EL (cell line): ENCODE measurements around the gene CAPN7.

ENCODE experiments used
- DNase-seq: peaks from one replicate; pipeline ENCODE4 v3.0.0-alpha.2; 2016

Gene CAPN7

DNA sequence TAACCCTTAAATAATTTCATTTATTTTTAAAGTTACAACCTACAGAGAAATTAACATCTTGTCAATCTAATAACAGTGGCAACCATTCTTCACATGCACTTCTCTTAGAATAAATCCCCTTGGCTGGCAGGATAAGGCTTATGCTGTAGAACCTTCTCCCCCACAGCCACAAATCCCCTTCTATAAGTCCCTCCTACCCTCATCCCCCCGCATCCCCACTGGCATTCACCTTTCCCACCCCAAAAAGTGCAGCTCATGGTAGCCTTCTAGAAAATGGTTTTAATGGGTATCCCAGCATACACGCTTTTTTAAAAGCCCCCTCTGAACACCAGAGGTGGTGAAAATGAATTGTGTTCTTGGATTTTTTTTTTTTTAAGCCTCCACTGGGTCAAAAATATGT lies 49.2 kb downstream of the CAPN7 start:
- no peak for DNase-seq

DNA sequence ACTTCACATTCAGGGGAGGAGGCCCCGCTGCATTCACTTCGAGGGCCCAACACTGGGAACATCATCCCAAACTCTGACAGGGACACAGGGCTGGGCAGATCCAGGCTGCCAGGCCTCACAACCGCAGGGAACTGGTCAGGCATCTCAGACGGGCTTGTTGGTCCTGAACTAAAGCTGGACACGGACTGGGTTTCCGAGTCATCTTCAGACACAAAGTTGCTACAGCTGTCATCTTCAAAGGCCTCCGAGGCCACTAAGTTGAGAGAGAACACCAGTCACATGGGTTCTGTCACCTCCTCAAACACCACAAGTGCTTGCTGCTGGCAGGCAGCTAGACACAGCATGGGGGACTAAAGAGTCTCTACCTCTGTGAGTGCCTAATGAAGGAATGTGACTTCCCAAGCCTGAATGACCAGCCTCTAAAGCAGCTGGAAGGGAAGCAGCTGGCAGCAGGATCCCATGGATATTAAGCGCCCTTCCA lies 50.9 kb downstream of the CAPN7 start:
- no peak for DNase-seq

DNA sequence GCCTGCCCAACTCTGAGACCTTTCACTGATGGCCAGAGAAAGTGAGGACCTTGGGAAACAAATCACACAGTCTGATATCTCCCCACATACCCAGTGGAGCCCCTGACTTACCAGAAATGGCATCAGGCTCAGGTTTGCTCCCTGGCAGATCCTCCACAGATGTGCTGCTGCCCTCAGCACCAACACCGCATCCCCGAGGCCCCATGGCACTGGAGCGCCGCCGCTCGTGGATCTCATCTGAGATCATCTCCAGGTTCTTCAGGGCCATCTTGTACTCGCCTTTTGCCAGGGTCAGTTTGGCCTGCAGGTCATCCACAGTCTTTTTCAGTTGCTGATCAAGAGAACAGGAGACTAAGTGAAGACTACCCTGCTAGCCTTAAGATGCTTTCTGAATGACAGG lies 52.7 kb downstream of the CAPN7 start:
- DNase-seq: no peak

DNA sequence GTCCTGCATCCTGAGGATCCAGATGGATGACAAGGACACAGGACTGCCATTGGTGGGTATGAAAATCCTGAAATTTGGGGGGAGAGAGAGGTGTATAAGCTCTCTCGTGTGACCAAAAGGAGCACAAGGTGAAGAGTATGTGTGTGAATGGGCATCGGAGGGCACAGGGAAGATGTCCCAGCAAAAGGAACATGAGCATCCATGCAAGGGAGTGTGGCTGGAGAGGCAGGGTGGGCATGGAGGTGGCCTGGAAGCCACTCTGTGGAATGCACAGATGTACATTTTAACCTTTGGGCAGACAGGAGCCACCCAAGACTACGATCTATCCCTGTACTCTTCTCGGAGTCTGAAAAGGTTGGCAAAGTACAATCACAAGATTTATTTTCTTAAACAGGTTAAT lies 54.5 kb downstream of the CAPN7 start:
- DNase-seq: no peak

DNA sequence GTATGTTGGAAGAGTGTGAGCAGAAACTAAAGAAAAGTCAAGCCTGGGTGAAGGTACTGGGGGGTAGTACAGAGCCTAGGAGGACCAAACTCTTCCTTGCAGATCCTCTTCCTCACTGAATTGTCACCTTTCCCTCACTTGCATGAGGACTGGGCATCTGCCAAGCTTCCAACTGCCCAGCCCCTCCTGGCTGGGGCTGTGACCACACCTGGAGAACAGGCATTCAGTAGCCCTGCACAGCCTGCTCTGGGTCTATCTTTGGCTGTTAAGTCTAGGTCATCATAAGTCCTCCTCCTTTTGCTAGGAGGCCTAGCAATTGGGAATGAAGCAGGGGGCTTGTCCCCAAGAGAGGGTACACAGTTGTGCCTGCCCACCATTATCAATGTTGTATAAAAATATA lies 55.2 kb downstream of the CAPN7 start:
- DNase-seq: no peak

DNA sequence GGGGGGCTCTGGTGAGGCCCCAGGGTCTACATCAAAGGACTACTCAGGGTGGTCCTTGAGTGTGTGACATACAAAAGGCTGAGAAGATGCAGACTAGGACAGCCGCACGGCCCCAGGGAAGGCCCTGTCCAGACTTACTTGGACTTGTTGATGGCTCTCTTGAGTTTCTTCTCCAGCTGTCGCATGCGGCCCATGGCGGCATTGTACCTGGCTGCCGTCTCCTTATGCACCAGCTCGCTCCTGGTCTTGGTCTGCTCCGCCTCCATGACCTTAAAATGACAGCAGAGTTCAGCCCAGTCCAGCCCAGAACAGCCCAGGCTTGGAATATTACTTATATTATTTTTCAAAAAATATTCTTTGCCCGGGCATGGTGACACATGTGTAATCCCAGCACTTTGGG lies 56.0 kb downstream of the CAPN7 start:
- no peak for DNase-seq

DNA sequence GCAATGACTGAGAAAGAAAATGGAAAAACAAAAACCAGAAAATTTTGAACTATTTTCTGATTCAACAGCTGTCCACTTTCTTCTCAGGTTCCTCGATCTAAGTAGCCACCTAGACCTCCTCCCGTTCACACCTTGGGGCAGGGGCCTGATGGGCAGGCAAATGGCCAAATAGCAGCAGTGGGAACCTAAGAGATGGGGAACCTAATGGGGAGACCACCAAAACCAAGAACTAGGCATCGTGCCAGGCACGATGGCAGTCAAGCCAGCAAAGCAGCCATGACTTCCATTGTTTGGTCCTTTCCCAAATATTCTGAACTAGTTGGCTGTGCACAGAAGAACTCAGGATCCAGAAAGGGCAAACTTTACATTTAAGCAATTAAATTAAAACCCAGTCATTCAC lies 57.1 kb downstream of the CAPN7 start:
- DNase-seq: no peak

DNA sequence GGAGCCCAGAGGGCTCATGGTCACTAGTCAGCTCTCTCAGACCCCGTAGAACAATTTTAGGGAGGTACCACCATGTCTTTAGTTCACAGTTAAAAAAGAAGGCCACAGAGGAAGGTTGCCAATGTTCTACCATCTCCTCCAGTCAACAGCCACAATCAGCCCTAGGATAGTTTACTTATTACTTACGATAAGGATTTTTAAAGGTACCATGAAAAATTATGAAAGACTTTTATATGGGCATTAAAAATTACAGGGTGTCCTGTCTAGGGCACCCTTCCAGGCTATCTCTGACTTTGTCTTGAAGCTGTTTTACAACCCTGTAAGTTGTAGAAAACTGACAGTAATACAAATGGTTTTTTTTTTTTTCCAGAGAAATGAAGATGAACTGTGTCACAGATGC lies 57.9 kb downstream of the CAPN7 start:
- no peak for DNase-seq

DNA sequence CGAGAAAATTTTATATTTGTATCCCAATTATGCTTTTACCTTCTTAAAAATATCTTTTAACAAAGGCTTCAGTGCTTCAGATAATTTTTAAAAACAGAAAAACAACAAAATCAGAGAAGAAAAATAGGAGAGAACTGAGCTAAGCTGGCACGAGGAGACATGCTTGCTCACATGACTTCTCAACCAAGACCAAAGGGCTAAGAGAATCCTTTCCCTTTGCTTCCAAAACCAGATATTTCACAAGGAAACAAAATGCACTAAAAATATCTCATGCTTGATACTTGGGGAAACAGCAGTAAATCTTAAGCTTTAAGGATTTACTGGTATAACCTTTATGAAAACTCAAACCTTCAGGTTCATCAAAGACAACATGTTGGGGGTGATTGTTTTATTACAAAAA lies 58.4 kb downstream of the CAPN7 start:
- DNase-seq: no peak

DNA sequence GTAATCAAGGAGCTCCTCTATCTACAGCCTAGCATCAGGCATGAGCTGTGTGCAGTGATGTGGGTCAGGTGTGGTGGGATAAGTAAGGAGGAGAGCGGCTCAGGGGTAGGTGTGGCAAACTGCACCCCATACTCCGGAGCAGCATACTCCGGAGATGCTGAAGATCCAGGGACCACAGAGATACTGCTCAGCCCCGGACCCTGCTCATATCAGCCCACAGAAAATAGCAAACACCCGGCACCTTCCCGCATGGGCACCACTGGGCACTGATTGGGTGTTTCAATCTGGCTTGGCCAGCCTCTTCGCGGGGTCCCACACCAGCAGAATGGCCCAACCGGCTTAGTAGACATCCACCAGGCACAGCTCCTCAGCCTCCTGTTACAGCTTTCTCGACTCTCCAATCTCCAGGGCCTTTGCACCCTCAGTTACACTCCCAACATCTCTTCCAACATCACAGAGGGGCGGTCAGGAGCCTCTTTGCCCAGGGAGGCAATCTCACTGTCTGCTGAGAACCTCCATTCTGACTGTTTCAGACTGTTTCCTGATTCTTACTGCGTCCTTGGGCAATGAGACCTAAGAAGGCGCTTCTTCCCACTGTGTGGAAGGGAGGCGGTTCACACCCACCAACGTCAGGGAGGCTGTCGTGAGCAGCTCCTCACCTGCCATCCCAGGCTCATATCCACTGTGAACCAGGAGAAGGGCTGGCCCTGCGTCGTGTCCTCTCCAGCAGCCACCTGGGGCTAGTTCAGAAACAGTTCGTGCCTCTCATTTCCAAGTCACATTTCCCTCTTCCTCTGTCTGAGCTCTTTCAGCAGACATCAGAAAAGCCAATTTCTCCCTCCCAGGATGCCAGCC lies 59.8 kb downstream of the CAPN7 start:
- DNase-seq: no peak

DNA sequence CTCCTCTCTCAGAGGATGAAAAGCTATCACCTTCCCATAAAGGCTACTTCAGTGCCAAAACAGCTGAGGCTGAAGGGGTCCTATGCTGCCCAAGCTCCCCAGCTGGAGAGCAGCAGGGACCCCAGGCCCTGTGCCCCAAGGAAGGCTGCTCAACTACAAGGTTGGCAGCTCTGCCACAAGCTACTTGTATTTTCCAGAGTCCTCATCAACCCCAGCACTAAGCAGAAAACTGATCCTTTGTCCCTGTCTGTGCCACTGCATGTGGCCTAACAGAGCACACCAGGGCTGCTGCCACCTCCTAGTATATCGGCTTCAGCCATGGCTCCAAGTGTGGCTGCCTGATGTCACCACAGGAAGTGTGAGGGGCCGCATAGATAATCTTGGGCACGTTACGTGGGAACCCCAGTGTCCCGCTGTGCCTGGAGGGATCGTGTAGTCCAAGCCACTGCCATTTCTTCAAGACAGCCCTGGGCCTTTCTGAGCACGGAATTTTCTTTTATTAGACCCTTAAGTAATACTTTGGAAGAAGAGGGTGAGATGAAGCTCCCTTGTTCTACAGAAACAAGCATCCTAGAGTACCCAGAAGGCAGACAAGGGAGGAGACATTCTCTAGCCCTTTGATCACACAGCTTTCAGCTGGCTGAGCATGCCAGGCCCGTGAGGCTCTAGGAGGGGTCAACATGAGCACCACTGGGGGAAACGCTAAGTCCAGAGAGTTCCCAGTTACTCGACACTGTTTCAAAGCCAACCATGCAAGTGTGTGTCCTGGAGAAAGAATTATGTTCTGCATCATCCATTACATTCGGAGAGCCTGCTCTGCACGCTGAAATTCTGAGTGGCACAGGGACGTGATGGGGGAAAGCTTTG lies 60.7 kb downstream of the CAPN7 start:
- DNase-seq: no peak

DNA sequence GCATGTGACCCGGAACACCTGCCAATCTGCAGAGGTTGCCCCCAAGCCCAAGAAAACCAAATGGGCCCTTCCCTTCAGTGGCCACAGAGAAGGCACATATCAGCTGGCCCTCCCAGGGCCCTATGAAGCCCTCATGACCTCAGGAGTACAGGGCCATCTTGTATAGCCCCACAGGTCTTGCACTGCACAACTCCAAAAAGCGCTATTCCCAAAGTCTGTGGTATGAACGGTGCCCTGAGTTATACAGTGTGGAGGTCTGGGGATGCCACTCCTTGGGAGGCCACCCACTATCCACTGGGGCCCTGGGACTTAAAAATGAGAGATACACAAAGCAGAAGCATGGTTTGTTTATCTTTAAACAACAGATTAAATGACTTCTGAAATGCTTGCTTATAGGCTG lies 61.5 kb downstream of the CAPN7 start:
- DNase-seq: no peak

DNA sequence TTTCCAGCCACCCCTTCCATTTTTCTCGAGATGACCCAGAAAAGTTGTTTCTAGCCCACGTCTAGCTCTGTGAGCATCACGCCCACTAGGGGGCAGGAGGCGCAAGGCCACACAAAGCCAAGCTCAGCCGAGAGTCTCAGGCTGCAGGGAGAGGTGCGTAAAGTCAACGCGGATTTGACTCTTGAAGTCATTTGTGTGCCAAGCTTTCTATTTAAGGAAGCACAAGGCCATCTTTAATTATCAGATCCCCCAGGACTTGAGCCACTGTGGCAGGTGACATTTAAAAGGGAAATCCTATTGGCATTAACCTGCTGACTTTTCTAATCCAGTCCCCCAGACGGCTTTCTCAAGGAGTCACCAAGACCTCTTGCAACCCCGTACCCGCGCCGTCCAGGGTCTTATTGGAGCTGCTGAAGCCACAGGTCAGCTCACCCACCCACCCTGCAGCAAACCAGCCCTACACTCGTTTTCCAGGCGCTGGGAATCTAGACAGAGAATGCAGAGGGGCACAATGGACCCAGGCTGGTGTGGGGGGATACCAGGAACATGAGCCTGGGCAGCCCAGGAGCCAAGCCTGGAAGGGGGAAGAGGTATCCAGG lies 62.1 kb downstream of the CAPN7 start:
- peak; percentile 78 for DNase-seq

DNA sequence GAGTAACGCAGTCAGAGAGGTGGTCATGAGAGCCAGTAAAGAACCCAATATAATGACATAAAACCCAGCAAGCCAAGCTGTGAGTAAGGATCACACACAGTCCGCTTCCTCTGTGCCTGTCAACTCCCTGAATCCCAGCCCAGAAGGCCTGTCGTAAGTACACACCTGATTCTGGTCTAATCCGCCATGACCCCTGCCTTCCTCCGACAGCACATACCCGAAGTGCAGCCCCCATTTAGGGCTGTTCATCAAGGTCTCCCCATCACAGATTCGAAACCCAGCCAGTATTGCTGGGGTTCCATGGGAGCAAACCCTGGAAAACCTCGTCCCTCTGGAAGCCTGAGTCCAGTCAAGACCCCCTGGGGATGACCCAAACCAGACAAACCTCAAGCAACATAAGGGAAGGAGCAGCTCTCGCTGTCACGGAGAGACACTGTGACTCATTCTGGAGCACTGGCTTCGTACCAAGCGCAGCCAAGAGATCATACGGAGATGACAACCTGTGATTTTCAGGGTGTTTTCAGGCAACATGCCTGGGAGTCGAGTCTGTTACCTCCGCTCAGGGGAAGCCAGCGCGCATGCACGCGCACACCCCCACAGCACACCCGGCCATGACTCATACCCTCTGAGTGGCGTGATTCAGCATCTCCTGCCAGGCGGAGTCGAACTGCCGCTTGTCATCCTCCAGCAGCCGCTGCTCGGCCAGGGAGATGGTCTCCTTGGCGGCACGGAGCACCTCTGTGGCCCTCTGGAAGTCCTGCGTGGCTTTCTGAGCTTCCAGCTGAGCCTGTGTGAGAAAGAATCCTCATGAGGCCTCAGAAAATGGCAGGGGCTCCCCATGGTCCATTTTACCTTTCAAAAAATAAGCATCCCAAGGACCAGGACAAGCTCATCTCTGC lies 63.3 kb downstream of the CAPN7 start:
- DNase-seq: peak; percentile 96

DNA sequence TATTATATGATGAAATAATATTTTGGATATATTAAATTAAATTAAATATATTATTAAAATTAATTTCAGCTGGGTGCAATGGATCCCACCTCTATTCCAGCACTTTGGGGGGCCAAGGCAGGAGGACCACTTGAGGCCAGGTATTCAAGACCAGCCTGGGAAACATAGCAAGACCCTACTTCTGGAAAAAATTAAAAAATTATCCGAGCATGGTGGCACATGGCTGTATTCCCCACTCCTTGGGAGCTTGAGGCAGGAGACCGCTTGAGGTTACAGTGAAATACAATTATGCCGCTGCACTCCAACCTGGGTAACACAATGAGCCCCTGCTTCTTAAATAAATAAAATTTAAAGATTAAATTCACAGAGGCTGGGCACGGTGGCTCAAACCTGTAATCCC lies 65.0 kb downstream of the CAPN7 start:
- DNase-seq: no peak

DNA sequence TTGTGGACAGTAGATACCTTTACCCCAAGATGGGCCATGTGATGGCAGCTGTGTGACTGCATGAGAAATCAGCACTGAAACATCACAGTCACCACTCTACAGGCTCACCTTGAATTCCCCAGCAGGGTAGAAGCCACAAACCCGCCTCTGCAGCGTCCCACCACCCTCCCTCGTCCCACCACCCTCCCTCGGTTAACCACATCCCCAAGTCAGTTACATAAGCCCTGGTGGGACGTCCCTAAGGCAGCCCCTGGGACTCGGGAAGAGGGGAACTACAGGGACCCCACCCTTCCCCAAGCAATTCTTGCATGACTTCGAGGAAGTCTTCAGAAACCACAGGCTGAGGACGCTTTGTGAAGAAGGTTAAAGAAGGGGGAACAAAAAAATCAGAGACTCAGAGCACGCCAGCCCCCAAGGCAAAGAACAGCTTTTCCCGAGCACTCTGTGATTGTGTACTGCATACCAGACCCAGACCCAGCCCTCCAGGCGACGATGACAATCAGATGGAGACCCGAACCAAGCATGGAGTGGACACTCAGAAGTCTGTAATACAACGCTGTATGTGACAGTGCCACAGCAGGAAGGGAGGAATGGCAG lies 65.8 kb downstream of the CAPN7 start:
- DNase-seq: no peak

DNA sequence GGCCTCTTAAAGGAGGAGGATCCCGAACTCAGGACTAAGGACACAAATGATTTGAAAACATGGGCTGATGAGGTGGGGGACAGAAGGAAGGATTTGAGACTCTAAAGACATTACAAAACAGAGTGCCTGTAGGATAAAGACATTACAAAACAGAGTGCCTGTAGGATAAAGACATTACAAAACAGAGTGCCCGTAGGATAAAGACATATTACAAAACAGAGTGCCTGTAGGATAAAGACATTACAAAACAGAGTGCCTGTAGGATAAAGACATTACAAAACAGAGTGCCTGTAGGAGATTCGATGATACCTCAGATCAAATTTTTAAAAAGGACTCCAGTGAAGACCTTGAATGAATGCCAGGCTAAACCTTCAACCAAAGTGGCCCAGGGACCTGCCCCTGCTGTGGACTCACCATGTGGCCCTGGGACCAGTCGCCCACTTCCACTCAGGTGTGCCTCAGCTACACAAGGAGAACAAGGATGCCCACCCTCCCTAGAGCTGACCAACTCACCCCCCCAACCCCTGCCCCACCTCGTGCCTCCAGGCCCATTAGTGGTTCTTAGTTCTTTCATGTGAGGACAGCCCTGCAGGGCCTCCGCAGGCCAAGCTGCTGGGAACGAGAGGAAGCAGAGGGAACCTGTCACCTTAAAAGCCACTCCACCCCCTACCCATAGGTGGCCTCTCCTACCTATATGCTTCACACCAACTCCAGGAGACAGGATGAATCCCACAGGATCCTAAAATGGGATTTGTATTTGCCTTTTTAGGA lies 66.6 kb downstream of the CAPN7 start:
- DNase-seq: no peak

DNA sequence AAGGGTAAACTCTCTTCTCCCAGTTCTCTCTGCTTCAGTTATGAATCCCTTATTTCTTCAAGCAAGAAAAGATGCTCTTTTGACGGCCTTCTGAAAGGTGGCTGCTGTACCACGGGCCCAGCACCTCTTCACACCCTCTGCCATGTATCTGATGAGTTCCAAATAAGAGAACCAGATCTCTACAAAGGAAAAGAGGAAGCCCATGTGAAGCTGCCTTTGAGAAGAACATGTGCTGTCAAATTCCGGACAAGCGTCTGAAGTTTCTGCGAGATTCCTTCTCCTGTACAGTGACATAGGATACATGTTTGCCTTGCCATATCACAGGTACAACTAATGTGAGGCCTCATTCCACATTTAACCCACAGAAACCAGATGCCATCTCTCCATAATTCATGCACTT lies 67.2 kb downstream of the CAPN7 start:
- DNase-seq: no peak

DNA sequence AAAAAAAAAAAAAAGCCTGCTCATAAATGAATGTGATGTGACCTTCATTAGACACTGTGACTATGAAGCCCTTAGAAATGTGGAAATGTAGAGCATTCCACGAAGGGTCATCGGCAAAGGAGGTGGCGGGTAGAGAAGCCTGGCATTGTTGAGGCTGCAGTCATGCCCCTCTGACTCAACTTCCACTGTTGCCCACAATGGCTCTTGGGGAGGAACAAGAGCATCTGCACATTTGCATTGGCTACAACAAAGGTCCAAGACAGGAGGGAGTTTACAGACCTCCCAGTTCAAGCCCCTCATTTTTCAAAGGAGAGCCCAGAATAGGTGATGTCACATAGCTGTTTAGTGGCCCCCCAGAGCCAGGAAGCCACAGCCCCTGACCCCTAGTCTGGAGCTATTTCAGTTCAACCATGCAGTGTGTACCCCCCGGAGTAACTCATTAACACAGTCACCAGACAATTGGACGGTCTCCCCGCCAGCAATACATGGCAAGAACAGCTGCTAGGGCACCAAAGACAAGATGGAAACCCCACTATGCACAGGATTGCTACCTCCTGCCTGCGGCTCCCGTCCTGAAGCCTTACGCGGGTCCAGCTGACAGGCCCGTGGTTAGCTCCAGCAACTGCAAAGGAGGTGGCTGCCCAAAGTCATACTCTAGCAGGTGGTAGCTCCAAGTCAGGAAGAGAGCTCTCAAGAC lies 70.1 kb downstream of the CAPN7 start:
- peak; percentile 26 for DNase-seq

DNA sequence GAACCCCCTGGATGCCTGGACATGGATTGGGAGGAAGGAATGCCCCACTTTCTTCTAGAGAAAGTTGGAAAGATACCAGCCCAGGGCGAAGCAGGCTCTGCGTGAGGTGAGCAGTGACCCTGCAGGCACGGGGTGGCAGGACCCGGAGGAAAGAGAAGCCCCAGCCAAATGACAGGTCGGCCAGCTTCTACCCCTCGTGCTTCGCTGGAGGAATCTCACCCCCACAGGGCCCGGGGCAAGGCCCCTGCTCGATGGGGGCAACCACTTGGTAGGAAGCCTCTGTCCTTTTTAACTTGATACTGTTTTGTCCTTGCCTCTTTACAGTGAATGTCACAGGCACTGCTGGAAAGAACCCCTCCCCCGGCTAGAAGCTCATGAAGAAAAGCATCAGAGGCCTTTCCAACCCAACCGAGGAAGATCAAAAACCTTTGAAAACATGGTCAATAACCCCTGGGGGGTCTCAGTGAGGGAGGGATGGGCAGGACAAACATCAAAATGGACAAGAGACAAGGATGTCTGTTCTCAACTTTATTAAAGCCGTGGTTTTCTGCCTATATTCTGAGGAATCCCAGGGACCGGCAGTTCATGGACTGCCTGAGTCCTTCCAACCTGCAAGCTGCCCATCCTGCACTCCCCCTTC lies 71.9 kb downstream of the CAPN7 start:
- DNase-seq: no peak
